Measurements from ENCODE around the gene MMP28. TPM values are rescaled to one million over a fixed set of nuclear protein-coding genes. Genes with fewer than 3 reads are reported as not detected.

The MMP28 gene
- total RNA-seq, 1 experiment from 2014 or later, result not detected

GRCh38 chr17:35745749-35746320 is 49.6 kb downstream of the MMP28 start:
- Histone ChIP-seq H2BK20ac (ENCODE audit: low read depth, low read length, poor library complexity, severe bottlenecking) (no peak overlapping the region), H4K20me1 (ENCODE audit: control insufficient read depth, insufficient read depth, insufficient read length) (no peaks in the 10 kb centered on the region), H2BK120ac (ENCODE audit: low read depth, low read length, poor library complexity, severe bottlenecking) (no peak overlapping the region), H4K91ac (ENCODE audit: insufficient read length, low read depth, low read length) (no peak overlapping the region), H3K56ac (ENCODE audit: insufficient read length, low read depth, low read length) (no peak overlapping the region), H3K23me2 (ENCODE audit: insufficient read length, low read depth, low read length, poor library complexity, severe bottlenecking) (peaks cover 4% of the 10 kb centered on the region), H2BK5ac (ENCODE audit: insufficient read length, low read length) (no peak overlapping the region), H3K27ac (ENCODE audit: insufficient read length, low read depth, low read length) (no peak overlapping the region), H2BK12ac (ENCODE audit: insufficient read length, low read depth, low read length) (no peak overlapping the region), H2AK5ac (ENCODE audit: insufficient read length, low read length) (no peak overlapping the region), H3K9ac (ENCODE audit: extremely low read depth, insufficient read length, low read length) (no peak overlapping the region), H3K27me3 (ENCODE audit: insufficient read depth, low read length) (peaks cover 9% of the 10 kb centered on the region; the same call in 1 of the 2 replicates), H3K79me1 (ENCODE audit: insufficient read depth, low read depth, low read length, poor library complexity, severe bottlenecking) (no peaks in the 10 kb centered on the region), H3T11ph (ENCODE audit: low read length) (no peak overlapping the region), H3K23ac (ENCODE audit: insufficient read length, low read depth, low read length) (no peak overlapping the region), H3K79me2 (ENCODE audit: insufficient read depth, low read length) (no peaks in the 10 kb centered on the region), H3K4ac (ENCODE audit: low read depth, low read length) (no peak overlapping the region), H3K14ac (ENCODE audit: insufficient read depth, low read length) (no peak overlapping the region; the same call in 1 of the 2 replicates), H2AFZ (ENCODE audit: low read length) (no peak overlapping the region), H3K4me1 (ENCODE audit: insufficient read depth, low read length) (no peaks in the 10 kb centered on the region), H3K4me2 (ENCODE audit: insufficient read depth, insufficient read length, low read length) (no peak overlapping the region), H4K8ac (replicated peaks; ENCODE audit: insufficient read length, low read depth, low read length) (no peak overlapping the region), H3K9me3 (ENCODE audit: control insufficient read depth, low read depth, low read length) (no peaks in the 10 kb centered on the region), H3K18ac (ENCODE audit: insufficient read length, low read depth, low read length) (no peak overlapping the region), H2BK15ac (ENCODE audit: low read depth, low read length) (no peak overlapping the region), H4K5ac (ENCODE audit: insufficient read length, low read depth, low read length) (no peak overlapping the region)
- Mint-ChIP-seq H3K4me1 (peaks cover 17 to 28% of the 10 kb centered on the region in 2 experiments), H3K36me3 (ENCODE audit: insufficient read depth in 1 of 3, low read depth in 3 of 3) (no peaks in the 10 kb centered on the region), H3K27ac (no peak overlapping the region), H3K27me3 (ENCODE audit: low read depth) (peaks cover 59% of the 10 kb centered on the region), H3K4me3 (no peak overlapping the region), H3K9me3 (peaks cover 0 to 1% of the 10 kb centered on the region in 2 experiments; a peak in 2 of 5 replicates)
- no peak for TF ChIP-seq CTCF (conservative IDR thresholded peaks at IDR 0.05)
- no CpG with 5 or more reads among the region's 15 CpGs for WGBS (ENCODE audit: extremely low coverage, insufficient read length, low lambda C conversion rate)
- DNase-seq, result no peak

Data from H9 (cell line).